ENCODE data around the gene HGFAC.

GRCh38 chr4:3419836-3420605 lies 21.7 kb upstream of the HGFAC start:
- no peak for TF ChIP-seq CTCF (conservative IDR thresholded peaks at IDR 0.05; ENCODE audit: low read depth, low read length)
- no peak for TF ChIP-seq EZH2phosphoT487 (IDR thresholded peaks at IDR 0.05; ENCODE audit: borderline replicate concordance, low read length)
- no peak for TF ChIP-seq EZH2 (IDR thresholded peaks at IDR 0.05; ENCODE audit: low read length, unreplicated experiment)
